Activated CD8-positive, alpha-beta T cell treated with anti-CD3 and anti-CD28 coated beads for 36 hours (primary cell): ENCODE measurements around the gene ATAT1. TPM values are rescaled to one million over a fixed set of nuclear protein-coding genes. Genes with fewer than 3 reads are reported as not detected.
A peak's percentile ranks its signal among the peaks of the same experiment; 100 is the strongest.

ENCODE experiments used
- ATAC-seq: fragments of 200-7000 bp; cut with Tn5 transposase; one replicate; pipeline ENCODE4 v1.10.0; 2021; ENCODE audit warnings: mild to moderate bottlenecking, moderate library complexity
- CTCF ChIA-PET: fragments of 350-600 bp; sonication (Branson Sonifier 250); formaldehyde crosslinking; loops from one replicate; lab custom pipeline; 2021; ENCODE audit warnings: antibody characterized with exemption; lab: Charles Lee
- POLR2A ChIA-PET: fragments of 350-600 bp; sonication (Branson Sonifier 250); formaldehyde crosslinking; loops from one replicate; lab custom pipeline; 2021; ENCODE audit warnings: antibody characterized with exemption; lab: Charles Lee
- DNase-seq: peaks from one replicate; pipeline ENCODE4 v3.0.0-alpha.2; 2020
- H3K27ac Mint-ChIP-seq: one replicate; pipeline ENCODE4 v1.8.0; 2021; ENCODE audit warnings: mild to moderate bottlenecking, mixed read lengths
- H3K27me3 Mint-ChIP-seq: one replicate; pipeline ENCODE4 v1.8.0; 2021; ENCODE audit warnings: mixed read lengths
- H3K36me3 Mint-ChIP-seq: one replicate; pipeline ENCODE4 v1.8.0; 2021; ENCODE audit warnings: low read depth, mixed read lengths
- H3K4me1 Mint-ChIP-seq: one replicate; pipeline ENCODE4 v1.8.0; 2021; ENCODE audit warnings: low read depth, mixed read lengths
- H3K4me3 Mint-ChIP-seq: one replicate; pipeline ENCODE4 v1.8.0; 2021; ENCODE audit warnings: mild to moderate bottlenecking, moderate library complexity, mixed read lengths
- H3K9me3 Mint-ChIP-seq: one replicate; pipeline ENCODE4 v1.8.0; 2021; ENCODE audit warnings: mixed read lengths
- intact Hi-C: fragments of 100-400 bp; cut with micrococcal nuclease; formaldehyde crosslinking; loops from one replicate; pipeline ENCODE4 v1.10.0; 2022
- total RNA-seq, 2 experiments: library from RNA; stranded (reverse); gene quantifications; one replicate each; pipeline ENCODE4 v1.2.3, GENCODE V29; 2021
- TF ChIP-seq, protein P1 (sequence below): fragments of 200-600 bp; IDR thresholded peaks from one replicate; pipeline ENCODE4 v1.8.0; 2022; ENCODE audit warnings: antibody characterized with exemption, mild to moderate bottlenecking

ATAT1 gene
- total RNA-seq = 1 to 10 TPM; 7.5 to 7.8 TPM

DNA sequence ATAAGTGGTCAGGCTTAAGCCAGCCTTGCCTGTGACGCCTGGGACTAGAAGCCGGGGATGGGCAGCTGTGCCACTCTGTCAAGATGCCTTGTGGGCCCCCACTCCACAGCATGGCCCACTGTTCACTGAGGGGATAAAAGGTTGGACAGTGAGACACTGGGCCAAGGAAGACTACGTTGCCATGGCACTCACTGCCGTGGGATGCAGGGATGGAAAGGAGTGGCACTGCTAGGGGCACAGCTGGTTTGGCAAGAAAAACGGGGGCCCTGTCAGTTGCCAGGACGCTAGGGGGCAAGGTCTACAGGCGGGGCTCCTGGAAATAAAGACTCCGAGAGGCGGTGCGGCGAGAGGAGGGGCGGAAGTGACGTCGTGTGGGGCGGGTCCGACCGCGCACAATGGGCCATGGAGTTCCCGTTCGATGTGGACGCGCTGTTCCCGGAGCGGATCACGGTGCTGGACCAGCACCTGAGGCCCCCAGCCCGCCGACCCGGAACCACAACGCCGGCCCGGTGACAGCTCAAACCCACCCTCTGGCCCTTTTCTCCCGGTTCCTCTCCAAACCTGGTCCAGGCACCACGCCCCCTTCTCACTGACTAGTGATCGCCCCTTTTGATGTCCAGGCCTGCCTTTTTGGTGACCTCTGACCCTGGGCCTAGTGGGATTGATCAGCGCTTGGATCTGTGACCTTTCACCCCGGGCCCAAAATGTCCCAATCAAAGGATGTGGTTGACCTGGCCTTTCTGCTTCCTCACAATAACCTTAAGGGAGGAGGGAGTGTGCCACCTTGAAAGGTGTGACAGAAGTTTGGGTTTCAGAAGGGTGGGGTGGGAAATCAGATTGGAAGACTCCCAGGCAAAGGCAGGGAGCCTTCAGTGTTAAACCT lies at the start of gene ATAT1:
Gene ATAT1, plus strand, starts transcription at position 391 of the 883 bp plus-strand sequence.
- intact Hi-C loops = no loop called here
- ChIA-PET POLR2A (interaction anchor here (0.8 to 2.1 kb wide), 5 partner anchors 9 to 98 kb away, joined by 3 to 10 read pairs (median 7); partner anchors contain the start of gene MRPS18B), CTCF (interaction anchor here (0.7 to 2.0 kb wide), 8 partner anchors 8 to 453 kb away, joined by 3 to 8 read pairs (median 4); partner anchors contain the start of genes C6orf136, DHX16 and MRPS18B)
- ATAC-seq = peak; percentile 98
- Mint-ChIP-seq H3K9me3 (no peaks in the 10 kb centered on the region), H3K4me3 (peak within 1 kb of the TSS; percentile 80), H3K36me3 (peaks cover 45% of the 10 kb centered on the region), H3K27me3 (no peaks in the 10 kb centered on the region), H3K4me1 (peaks cover 27% of the 10 kb centered on the region), H3K27ac (peak within 1 kb of the TSS; percentile 86)
- TF ChIP-seq, protein P1, sequence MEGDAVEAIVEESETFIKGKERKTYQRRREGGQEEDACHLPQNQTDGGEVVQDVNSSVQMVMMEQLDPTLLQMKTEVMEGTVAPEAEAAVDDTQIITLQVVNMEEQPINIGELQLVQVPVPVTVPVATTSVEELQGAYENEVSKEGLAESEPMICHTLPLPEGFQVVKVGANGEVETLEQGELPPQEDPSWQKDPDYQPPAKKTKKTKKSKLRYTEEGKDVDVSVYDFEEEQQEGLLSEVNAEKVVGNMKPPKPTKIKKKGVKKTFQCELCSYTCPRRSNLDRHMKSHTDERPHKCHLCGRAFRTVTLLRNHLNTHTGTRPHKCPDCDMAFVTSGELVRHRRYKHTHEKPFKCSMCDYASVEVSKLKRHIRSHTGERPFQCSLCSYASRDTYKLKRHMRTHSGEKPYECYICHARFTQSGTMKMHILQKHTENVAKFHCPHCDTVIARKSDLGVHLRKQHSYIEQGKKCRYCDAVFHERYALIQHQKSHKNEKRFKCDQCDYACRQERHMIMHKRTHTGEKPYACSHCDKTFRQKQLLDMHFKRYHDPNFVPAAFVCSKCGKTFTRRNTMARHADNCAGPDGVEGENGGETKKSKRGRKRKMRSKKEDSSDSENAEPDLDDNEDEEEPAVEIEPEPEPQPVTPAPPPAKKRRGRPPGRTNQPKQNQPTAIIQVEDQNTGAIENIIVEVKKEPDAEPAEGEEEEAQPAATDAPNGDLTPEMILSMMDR = peak; percentile 54
- peak; percentile 93 for DNase-seq

GRCh38 chr6:30578051-30578450 lies 48.6 kb upstream of the ATAT1 start:
- intact Hi-C loops = no loop called here
- H3K9me3 Mint-ChIP-seq = no peaks in the 10 kb centered on the region
- H3K4me1 Mint-ChIP-seq = peaks cover 44% of the 10 kb centered on the region
- CTCF ChIA-PET = interaction anchor here (1.2 to 3.0 kb wide), 6 partner anchors 19 to 96 kb away, joined by 3 to 19 read pairs (median 4); no protein-coding TSS in a partner anchor
- ATAC-seq = no peak
- no peak for DNase-seq
- POLR2A ChIA-PET = interaction anchor here (1.0 to 3.0 kb wide), 6 partner anchors 9 to 37 kb away, joined by 3 to 15 read pairs (median 6); no protein-coding TSS in a partner anchor
- peaks cover 68% of the 10 kb centered on the region for H3K36me3 Mint-ChIP-seq
- peak overlapping the region; percentile 9 for H3K27ac Mint-ChIP-seq
- TF ChIP-seq, protein P1 = no peak
- H3K27me3 Mint-ChIP-seq = no peaks in the 10 kb centered on the region
- H3K4me3 Mint-ChIP-seq = no peak overlapping the region

DNA sequence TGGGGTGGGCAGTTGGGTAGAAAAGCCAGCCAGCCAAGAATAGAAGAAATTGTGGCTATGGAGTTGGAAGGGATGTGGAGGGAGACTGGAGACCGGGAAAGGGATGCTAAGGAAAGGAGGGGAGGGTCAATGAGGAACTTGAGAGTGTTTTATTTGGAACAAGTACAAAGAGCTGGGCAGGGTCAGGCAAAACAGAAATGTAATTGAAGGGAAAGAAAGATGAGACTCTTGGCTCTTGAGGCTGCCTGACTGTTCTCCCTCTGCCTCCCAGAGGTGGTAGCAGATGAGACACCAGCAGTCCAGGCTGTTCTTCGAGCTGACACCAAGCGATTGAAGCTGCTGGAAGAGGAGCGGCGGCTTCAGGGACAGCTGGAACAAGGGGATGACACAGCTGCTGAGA lies 42.8 kb upstream of the ATAT1 start:
- no peak overlapping the region for H3K27ac Mint-ChIP-seq
- no peak for DNase-seq
- ChIA-PET CTCF (interaction anchor here (1.2 to 4.0 kb wide), 2 partner anchors 13 to 42 kb away, joined by 6 to 22 read pairs; no protein-coding TSS in a partner anchor), POLR2A (interaction anchor here (1.7 to 7.3 kb wide), 4 partner anchors 10 to 26 kb away, joined by 5 to 75 read pairs (median 6); no protein-coding TSS in a partner anchor)
- no peaks in the 10 kb centered on the region for H3K9me3 Mint-ChIP-seq
- peaks cover 2% of the 10 kb centered on the region for H3K4me1 Mint-ChIP-seq
- intact Hi-C loops = no loop called here
- TF ChIP-seq, protein P1 = no peak
- H3K36me3 Mint-ChIP-seq = peaks cover 70% of the 10 kb centered on the region
- no peaks in the 10 kb centered on the region for H3K27me3 Mint-ChIP-seq
- H3K4me3 Mint-ChIP-seq = no peak overlapping the region
- ATAC-seq = no peak

DNA sequence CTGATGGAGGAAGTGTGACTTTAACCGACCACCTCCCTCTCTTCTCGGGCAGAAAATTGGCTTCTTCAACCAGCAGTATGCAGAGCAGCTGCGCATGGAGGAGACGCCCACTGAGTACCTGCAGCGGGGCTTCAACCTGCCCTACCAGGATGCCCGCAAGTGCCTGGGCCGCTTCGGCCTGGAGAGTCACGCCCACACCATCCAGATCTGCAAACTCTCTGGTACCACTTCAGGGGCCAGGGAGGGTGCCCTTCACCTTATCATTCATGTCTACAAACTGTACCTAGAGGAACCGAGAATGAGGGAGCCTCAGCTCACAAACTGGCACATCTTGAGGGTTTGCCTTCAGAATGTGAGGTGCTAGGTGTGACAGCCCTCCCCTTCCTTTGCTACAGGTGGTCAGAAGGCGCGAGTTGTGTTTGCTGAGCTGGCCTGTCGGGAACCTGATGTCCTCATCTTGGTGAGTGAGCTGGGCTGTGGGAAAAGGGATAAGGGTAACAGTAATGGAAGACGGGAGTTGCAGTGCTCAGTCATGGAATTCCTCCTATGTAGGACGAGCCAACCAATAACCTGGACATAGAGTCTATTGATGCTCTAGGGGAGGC lies 36.8 kb upstream of the ATAT1 start:
- Mint-ChIP-seq H3K27me3 (no peaks in the 10 kb centered on the region), H3K4me1 (peaks cover 6% of the 10 kb centered on the region), H3K36me3 (peaks cover 58% of the 10 kb centered on the region), H3K4me3 (no peak overlapping the region), H3K9me3 (no peaks in the 10 kb centered on the region), H3K27ac (no peak overlapping the region)
- ChIA-PET POLR2A (interaction anchor here (0.7 to 3.9 kb wide), 7 partner anchors 10 to 497 kb away, joined by 3 to 29 read pairs (median 3); partner anchors contain the start of gene PRR3), CTCF (interaction anchor here (0.7 to 2.1 kb wide), 5 partner anchors 14 to 141 kb away, joined by 3 to 13 read pairs (median 5); no protein-coding TSS in a partner anchor)
- TF ChIP-seq, protein P1 = no peak
- ATAC-seq (no peak), DNase-seq (no peak)
- intact Hi-C loops = no loop called here
